GM19025 (cell line): ENCODE data around the gene ADARB2.
"Not testable (repeated sequence)": the region's sequence is repeated elsewhere in the genome, so short reads cannot be mapped to it uniquely, and the experiment has no call there.

Experiments used
- ATAC-seq: cut with Tn5 transposase; IDR thresholded peaks from one replicate; pipeline ENCODE4 v1.9.1; 2021; ENCODE audit warnings: mild to moderate bottlenecking, low read depth, moderate library complexity; ENCODE audit not compliant: unreplicated experiment

Gene ADARB2

DNA sequence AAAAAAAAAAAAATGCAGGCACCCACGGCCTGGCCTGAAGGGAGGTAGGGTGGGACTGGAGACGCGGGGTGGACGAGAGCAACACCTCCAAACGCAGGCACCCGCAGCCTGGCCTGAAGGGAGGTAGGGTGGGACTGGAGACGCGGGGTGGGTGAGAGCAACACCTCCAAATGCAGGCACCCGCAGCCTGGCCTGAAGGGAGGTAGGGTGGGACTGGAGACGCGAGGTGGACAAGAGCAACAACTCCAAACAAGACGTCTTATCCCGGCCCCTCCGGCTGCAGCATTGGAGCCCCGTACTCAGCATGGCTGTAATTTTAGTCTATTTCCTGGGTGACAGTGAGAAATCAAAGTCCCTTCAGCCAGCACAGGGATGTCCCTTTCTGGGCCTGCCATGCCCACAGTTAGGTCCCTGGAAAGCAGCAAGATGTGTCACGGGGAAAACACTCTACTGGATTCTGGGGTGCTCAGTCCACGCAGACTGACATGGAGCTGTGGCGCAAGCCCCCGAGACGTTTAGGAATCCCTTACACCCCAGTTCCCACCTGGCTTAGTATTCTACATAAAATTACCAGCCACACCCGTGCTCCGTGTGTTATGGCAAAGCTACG, 561.3 kb downstream of the ADARB2 start:
- no peak for ATAC-seq

- ATAC-seq = no peak
Observed at GRCh38 chr10:1174022-1174421, 563.3 kb downstream of the ADARB2 start.

DNA sequence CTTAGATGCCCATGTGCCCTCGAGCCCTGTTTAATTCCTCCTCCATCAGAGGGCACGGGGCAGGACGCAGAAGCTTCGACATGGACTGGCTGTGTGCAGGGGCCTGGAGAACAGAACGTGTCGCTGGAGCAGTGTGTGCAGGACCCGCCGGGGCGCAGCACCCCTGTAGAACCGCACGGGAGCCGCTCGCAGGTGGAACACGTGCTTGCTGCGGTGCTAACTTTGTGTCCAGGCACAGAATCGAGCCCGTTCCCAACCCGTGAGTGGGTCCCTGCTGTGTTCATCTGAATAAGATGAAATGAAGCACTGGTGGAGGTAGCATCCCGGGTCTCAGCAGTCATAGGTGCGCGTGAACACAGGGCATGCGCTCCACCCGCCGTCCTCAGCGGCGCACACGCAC, 564.2 kb downstream of the ADARB2 start:
- ATAC-seq = no peak

GRCh38 chr10:1172256-1172984, 564.9 kb downstream of the ADARB2 start:
- no peak for ATAC-seq

DNA sequence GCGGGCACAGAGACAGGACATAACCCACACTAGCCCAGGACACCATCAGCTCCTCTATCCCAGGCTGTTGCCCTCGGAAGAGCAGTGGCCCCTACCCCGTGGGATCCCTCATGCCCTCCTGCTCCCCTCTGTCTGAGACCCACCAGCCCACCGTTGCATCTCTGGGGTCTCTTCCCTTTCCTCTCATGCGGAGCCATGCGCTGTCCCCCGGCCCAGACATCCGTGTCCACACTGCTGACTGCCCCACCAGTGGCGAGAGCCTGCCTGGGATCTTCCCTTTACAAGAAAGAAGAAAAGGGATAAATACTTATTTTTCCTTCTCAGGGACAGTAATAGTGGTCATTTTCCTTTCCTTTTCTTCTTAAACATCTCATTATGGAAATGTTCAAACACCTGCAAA, 565.7 kb downstream of the ADARB2 start:
- ATAC-seq = no peak

DNA sequence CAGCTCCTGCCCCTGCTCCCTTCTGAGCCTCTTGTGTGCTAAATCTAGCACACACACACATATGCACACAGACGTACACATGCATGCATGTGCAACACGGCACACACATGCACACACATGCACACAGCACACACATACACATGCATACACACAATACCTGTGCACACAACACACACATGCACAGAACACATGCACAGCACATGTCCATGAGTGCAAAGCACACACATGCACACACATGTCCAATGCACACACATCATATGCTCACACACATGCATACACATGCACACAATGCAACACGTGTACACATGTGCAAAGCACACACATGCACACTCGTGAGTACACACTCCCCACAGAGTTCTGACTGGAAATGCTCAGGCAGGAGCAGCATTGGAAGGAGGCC, 566.1 kb downstream of the ADARB2 start:
- ATAC-seq = no peak

- no peak for ATAC-seq
Observed at GRCh38 chr10:1170867-1171180, 566.5 kb downstream of the ADARB2 start.

- no peak for ATAC-seq
Observed at GRCh38 chr10:1169981-1170866, 567.1 kb downstream of the ADARB2 start.

- ATAC-seq = no peak
Observed at GRCh38 chr10:1169186-1169885, 568.0 kb downstream of the ADARB2 start.

GRCh38 chr10:1168763-1169162, 568.6 kb downstream of the ADARB2 start:
- no peak for ATAC-seq

DNA sequence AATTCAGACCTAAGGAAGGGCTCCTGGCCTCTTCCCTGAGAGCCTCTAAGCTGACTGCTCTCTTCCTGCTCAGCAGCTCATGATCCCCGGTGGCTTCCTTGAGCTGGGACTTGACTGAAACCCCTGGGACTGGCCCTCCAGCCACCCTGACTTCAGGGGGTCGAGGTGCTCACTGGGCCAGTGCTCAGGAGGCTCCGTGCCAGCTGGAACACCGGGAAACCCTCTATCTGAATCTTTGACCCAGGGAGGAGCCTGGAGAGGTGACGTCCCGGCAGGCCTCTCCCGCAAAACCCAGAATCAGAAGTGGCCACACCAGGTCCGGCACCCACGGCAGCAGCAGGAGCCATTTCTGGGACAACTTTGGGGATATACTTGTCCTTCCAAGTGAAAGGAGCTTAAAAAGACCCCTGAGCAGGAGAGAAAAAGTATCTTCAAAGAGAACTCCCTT, 570.5 kb downstream of the ADARB2 start:
- ATAC-seq = no peak

DNA sequence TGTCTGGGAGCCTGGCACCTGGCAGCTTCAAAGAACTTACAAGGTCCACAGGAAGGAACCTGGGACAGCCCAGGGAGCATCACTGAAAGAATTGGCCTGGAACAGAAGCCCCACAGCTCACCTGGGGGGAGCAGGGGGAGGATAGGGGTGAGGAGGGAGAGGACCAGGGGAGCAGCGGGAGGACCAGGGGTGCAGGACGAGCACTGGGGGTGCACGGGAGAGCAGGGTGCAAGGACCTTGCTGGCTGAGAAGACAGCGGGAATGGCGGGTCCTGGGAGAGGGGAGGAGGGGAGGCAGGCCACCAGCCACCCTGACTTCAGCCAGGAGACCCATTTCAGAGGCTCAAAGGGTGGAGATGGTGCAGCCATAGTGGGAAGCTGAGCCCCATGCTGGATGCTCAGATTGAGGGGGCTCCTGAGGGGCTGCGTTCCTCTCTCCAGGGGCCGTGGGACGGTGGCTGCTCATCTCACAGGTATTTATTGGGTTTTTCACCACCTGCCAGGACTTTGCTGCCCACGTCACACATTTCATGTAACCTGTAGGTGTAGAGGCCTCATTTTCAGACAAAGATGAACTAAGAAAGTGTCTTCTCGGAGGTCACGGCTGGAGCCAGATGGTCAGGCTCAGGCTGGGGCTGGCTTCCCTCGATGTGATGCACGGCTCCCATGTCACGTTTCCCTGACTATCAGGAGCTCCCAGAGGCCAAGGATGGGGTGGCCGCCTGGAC, 571.1 kb downstream of the ADARB2 start:
- no peak for ATAC-seq

DNA sequence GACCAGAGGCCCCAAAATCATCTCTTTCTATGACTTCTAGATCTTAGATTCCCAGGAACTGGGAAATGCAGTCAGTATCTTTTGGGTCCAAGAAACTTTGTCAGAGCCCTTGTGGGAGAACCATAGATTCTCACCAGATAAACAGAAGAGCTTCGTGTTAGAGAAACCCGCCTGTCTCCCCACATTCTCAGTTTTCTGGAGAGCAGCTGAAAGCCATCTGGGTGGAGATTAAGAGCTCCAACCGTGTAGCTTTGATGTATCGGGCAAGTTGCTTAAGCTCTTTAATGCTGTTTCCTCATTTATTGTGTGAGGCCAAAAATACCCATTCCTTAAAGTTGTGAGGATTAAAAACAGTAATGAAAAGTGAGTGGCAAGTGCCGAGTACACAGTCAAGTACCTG, 573.5 kb downstream of the ADARB2 start:
- no peak for ATAC-seq

DNA sequence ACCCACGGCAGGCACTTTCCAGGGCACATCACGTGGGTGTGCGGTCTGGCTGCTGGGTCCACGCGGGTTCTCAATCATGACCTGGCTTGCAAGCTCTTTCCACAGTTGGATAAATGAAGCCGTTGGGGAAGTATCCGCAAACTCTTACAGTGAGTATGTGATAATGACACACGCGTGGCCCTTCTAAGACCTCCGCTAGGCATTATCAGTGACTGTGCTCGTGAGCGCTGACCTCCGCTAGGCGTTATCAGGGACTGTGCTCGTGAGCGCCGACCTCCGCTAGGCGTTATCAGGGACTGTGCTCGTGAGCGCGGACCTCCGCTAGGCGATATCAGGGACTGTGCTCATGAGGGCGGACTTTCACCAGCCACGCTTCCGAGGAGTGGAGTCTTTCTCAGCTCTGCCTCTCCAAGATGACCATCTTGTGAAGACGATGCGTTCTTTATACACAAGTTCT, 574.1 kb downstream of the ADARB2 start:
- no peak for ATAC-seq

- ATAC-seq = no peak
Observed at GRCh38 chr10:1162481-1163203, 574.7 kb downstream of the ADARB2 start.

- not testable (repeated sequence) for ATAC-seq
Observed at GRCh38 chr10:1161315-1161673, 576.0 kb downstream of the ADARB2 start.

DNA sequence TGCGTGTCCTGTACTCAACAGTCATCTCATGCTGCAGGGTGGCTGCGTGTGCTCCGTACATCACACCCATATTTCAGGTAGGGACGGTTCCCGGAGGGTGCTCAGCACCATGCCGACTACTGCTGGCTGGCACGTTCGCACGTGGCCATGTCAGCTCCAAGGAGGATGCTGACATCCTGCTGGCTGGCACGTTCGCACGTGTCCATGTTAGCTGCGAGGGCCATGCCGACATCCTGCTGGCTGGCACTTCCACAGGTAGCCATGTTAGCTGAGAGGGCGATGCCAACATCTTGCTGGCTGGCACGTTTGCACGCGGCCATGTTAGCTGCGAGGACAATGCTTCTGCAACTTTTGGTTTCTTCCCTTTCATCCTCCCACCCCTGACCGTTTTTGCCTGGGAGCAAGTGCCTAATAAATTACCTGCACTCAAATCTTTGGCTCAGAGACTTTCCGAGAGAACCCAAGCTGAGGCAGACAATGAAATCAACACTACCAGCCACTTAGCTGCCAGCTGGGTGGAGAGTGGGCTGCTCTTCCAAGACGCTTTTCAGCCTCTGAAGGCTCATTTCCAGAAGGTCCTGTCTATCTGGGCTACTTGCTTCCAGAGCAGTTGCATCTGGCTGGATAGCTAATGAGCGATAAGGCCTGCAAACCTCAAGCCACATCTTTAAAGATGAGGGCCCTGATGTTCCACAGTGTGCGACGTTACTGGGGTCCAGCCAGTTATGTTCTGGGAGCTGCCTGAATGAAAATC, 576.6 kb downstream of the ADARB2 start:
- ATAC-seq = no peak

DNA sequence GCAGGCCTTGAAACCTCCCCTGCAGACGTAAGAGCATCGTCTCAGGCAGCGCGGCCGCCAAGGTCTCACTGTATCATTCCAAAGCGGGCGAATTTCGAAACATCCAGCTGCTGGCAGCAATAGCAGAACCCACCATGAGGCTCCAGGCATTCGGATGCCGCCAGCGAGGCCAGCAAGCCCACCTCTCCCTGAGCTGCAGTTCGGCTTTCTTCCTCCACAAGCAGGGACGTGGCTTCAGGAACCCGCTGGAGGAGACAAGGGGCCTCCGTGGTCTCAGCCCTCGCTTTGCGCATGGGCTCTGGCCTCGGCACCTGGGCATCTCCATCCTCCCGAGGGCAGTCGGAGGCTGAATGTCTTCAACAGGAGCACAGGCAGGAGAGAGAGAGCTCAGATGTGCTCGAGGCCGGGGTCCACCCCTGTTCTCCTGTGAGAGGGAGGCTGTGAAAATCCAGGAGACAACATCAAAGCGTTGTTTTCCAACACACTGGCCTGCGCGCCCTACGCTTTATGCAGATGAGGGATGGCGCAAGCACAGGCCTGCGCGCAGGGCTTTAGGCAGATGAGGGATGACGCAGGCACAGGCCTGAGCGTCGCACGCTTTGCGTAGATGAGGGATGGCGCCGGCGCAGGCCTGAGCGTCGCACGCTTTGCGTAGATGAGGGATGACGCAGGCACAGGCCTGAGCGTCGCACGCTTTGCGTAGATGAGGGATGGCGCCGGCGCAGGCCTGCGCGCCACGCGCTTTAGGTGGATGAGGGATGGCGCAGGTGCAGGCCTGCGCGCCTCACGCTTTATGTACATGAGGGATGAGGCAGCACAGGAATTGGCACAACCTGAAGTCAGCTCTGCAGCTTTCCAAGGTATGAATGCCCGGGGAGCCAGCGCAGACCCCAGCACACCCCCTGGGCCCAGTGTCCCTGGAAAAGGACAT, 577.9 kb downstream of the ADARB2 start:
- no peak for ATAC-seq
